Keratinocyte (primary cell): ENCODE data around the gene CMIP. TPM values are rescaled to one million over a fixed set of nuclear protein-coding genes. Genes with fewer than 3 reads are reported as not detected.

Source experiments
- DNase-seq: peaks from one replicate; pipeline ENCODE4 v3.0.0-alpha.2; 2011; ENCODE audit warnings: low read depth, missing footprints, low spot score
- FAIRE-seq: peaks from 2 replicates; lab custom pipeline; 2011; peaks lifted over from hg19 to GRCh38; lab: Jason Lieb, UNC
- H2AFZ ChIP-seq: 2 replicates; pipeline ENCODE4 v1.6.0; 2012; ENCODE audit warnings: low read length, control low read depth, inconsistent platforms; ENCODE audit not compliant: control insufficient read depth
- H3K27ac ChIP-seq: 2 replicates; pipeline ENCODE4 v1.5.1; 2011; ENCODE audit warnings: low read length; ENCODE audit not compliant: control insufficient read depth, insufficient read depth
- H3K27me3 ChIP-seq: 3 replicates; pipeline ENCODE4 v1.6.0; 2011; ENCODE audit warnings: low read length; ENCODE audit not compliant: control insufficient read depth, insufficient read depth; ENCODE audit errors: extremely low read depth
- H3K36me3 ChIP-seq, 2 experiments: 2 replicates in 1 of 2; 3 replicates in 1 of 2; pipeline ENCODE4 v1.5.1; 2011; ENCODE audit warnings: low read length in 2 of 2, mild to moderate bottlenecking in 1 of 2; ENCODE audit not compliant: control insufficient read depth in 2 of 2, insufficient read depth in 2 of 2; ENCODE audit errors: extremely low read depth in 1 of 2
- H3K4me1 ChIP-seq: 3 replicates; pipeline ENCODE4 v1.5.1; 2011; ENCODE audit warnings: low read length; ENCODE audit not compliant: control insufficient read depth, insufficient read depth; ENCODE audit errors: extremely low read depth
- H3K4me2 ChIP-seq: 3 replicates; pipeline ENCODE4 v1.6.0; 2011; ENCODE audit warnings: low read depth, low read length; ENCODE audit not compliant: control insufficient read depth, insufficient read depth; ENCODE audit errors: extremely low read depth
- H3K4me3 ChIP-seq, 3 experiments: fragments of 200-600 bp in 1 of 3; sonication (generic) in 1 of 3; 2 replicates in 2 of 3; 3 replicates in 1 of 3; pipeline ENCODE4 v1.5.1; 2011 to 2016; ENCODE audit warnings: low read length in 3 of 3, mild to moderate bottlenecking in 3 of 3, control low read depth in 2 of 3, inconsistent platforms in 1 of 3, low read depth in 1 of 3, mixed read lengths in 1 of 3, mixed run types in 1 of 3, moderate library complexity in 1 of 3; ENCODE audit not compliant: control insufficient read depth in 2 of 3, insufficient read depth in 2 of 3; ENCODE audit errors: extremely low read depth in 1 of 3
- H3K79me2 ChIP-seq: 2 replicates; pipeline ENCODE4 v1.6.0; 2012; ENCODE audit warnings: low read length; ENCODE audit not compliant: control insufficient read depth, insufficient read depth
- H3K9ac ChIP-seq: 3 replicates; pipeline ENCODE4 v1.6.0; 2011; ENCODE audit warnings: low read length; ENCODE audit not compliant: control insufficient read depth, insufficient read depth; ENCODE audit errors: extremely low read depth
- H3K9me1 ChIP-seq: 3 replicates; pipeline ENCODE4 v1.6.0; 2011; ENCODE audit warnings: low read length; ENCODE audit not compliant: control insufficient read depth, insufficient read depth; ENCODE audit errors: extremely low read depth
- H3K9me3 ChIP-seq: 2 replicates; pipeline ENCODE4 v1.5.1; 2012; ENCODE audit warnings: low read depth, low read length; ENCODE audit not compliant: control insufficient read depth
- H4K20me1 ChIP-seq: 3 replicates; pipeline ENCODE4 v1.6.0; 2011; ENCODE audit warnings: low read length; ENCODE audit not compliant: control insufficient read depth, insufficient read depth; ENCODE audit errors: extremely low read depth
- CTCF ChIP-seq, 3 experiments: IDR thresholded peaks in 1 of 3; conservative IDR thresholded peaks in 1 of 3; optimal IDR thresholded peaks in 1 of 3; 2 replicates in 2 of 3; 3 replicates in 1 of 3; pipeline versions ENCODE3 to v1.5.1; 2011; ENCODE audit warnings: low read length in 3 of 3, mild to moderate bottlenecking in 3 of 3, moderate library complexity in 2 of 3, control low read depth in 1 of 3, inconsistent platforms in 1 of 3; ENCODE audit not compliant: insufficient read depth in 2 of 3; ENCODE audit errors: extremely low read depth in 1 of 3
- EZH2 ChIP-seq: IDR thresholded peaks from one replicate; pipeline ENCODE4 v1.6.1; 2012; ENCODE audit warnings: inconsistent platforms, mild to moderate bottlenecking, low read length, moderate library complexity
- dilution Hi-C: fragments of 300-500 bp; cut with MboI; formaldehyde crosslinking; loops from one replicate; pipeline ENCODE4 v1.7.0; 2020; ENCODE audit warnings: low sequenced_read_pairs; ENCODE audit not compliant: extremely low pct_ligation_motif_present
- polyA plus RNA-seq, 5 experiments: library from polyadenylated mRNA; depleted of rRNA in 3 of 5; stranded (reverse) in 3 of 5; stranded (forward) in 1 of 5; unstranded in 1 of 5; fragments of >200 nt; gene quantifications; 1 replicate in 1 of 5; 2 replicates in 3 of 5; 3 replicates in 1 of 5; pipeline versions ENCODE4 v1.2.1 to v1.2.3, GENCODE V29; 2011 to 2012; ENCODE audit warnings: missing spikeins in 2 of 5, low read depth in 1 of 5, low replicate concordance in 1 of 5

Gene CMIP
- polyA plus RNA-seq, 1 donor (not counting 4 experiments of a cell fraction or from before 2014, with no cell fraction given): 5.0 TPM

- DNase-seq (no peak), FAIRE-seq (no peak)
- Histone ChIP-seq H3K9me1 (peaks cover 2% of the 10 kb centered on the region), H3K79me2 (peaks cover 29% of the 10 kb centered on the region), H3K36me3 (peaks cover 3 to 24% of the 10 kb centered on the region in 2 experiments), H3K27me3 (no peaks in the 10 kb centered on the region), H3K9me3 (no peaks in the 10 kb centered on the region), H3K4me2 (no peak overlapping the region), H3K4me3 (no peak overlapping the region), H2AFZ (no peak overlapping the region), H4K20me1 (peaks cover 3% of the 10 kb centered on the region), H3K4me1 (peaks cover 50% of the 10 kb centered on the region), H3K9ac (no peak overlapping the region), H3K27ac (peak overlapping the region; percentile 94)
- TF ChIP-seq EZH2 (no peak), CTCF (optimal IDR thresholded peaks at IDR 0.05 in 1 of 3, IDR thresholded peaks at IDR 0.05 in 1 of 3, conservative IDR thresholded peaks at IDR 0.05 in 1 of 3; ENCODE audit: extremely low read depth in 1 of 3, insufficient read depth in 2 of 3, low read length in 3 of 3) (no peak)
- dilution Hi-C loops: no loop called here
Observed at GRCh38 chr16:81624403-81624759, 179.8 kb downstream of the CMIP start.

GRCh38 chr16:81624760-81625543 lies 180.3 kb downstream of the CMIP start:
- dilution Hi-C loops: no loop called here
- Histone ChIP-seq H4K20me1 (peaks cover 3% of the 10 kb centered on the region), H3K4me3 (no peak overlapping the region), H3K9ac (peak overlapping the region; percentile 79), H3K4me2 (peak overlapping the region; percentile 51), H2AFZ (no peak overlapping the region), H3K79me2 (peaks cover 27% of the 10 kb centered on the region), H3K27ac (peak overlapping the region; percentile 94), H3K9me3 (no peaks in the 10 kb centered on the region), H3K9me1 (peaks cover 2% of the 10 kb centered on the region), H3K36me3 (peaks cover 3 to 22% of the 10 kb centered on the region in 2 experiments), H3K27me3 (no peaks in the 10 kb centered on the region), H3K4me1 (peaks cover 50% of the 10 kb centered on the region)
- no peak for TF ChIP-seq EZH2
- TF ChIP-seq CTCF (optimal IDR thresholded peaks at IDR 0.05 in 1 of 3, IDR thresholded peaks at IDR 0.05 in 1 of 3, conservative IDR thresholded peaks at IDR 0.05 in 1 of 3; ENCODE audit: extremely low read depth in 1 of 3, insufficient read depth in 2 of 3, low read length in 3 of 3): no peak
- peak; percentile 68 for DNase-seq
- FAIRE-seq: no peak
